ENCODE results near the gene KRTAP22-1. TPM values are rescaled to one million over a fixed set of nuclear protein-coding genes. Genes with fewer than 3 reads are reported as not detected.

Gene KRTAP22-1
- total RNA-seq, 1 experiment from 2014 or later, result not detected

DNA sequence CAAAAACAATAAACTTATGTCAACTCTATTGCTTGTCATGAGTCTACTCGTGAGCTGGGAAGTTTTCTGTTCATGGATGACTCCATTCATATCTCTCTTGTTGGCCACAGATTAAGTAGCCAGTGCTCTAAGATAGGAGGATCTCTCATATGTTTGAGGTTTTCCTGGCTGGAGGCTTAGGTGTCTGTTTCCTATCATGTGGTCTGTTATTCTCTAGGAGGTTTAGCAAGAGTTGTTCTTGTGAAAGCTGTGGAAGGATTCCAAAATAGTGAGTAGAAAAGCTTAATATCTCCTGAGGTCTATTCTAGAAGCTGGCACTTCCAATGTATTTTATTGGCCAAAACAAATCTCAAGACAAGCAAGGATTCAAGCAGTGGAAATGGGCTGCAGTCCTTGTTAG is 28.3 kb downstream of the KRTAP22-1 start:
- ATAC-seq (no peak), DNase-seq (ENCODE audit: low read depth, low spot score) (no peak)
- Histone ChIP-seq H3K9me3 (ENCODE audit: control insufficient read depth, insufficient read depth, low read depth, low read length) (no peaks in the 10 kb centered on the region), H3K27ac (ENCODE audit: low read length) (no peak overlapping the region), H3K36me3 (ENCODE audit: control insufficient read depth, insufficient read depth, low read length) (no peaks in the 10 kb centered on the region), H3K4me1 (ENCODE audit: control insufficient read depth, insufficient read depth, low read length) (no peaks in the 10 kb centered on the region), H3K27me3 (ENCODE audit: control insufficient read depth, insufficient read depth, low read length) (no peaks in the 10 kb centered on the region), H3K4me3 (ENCODE audit: low read depth in 2 of 2, low read length in 2 of 2) (no peak overlapping the region)
- no TSS peak for BruUV-seq (replicated peaks)
- intact Hi-C loops (cut with micrococcal nuclease; ENCODE audit: unreplicated experiment) (no loop called here), in situ Hi-C loops (cut with HindIII; ENCODE audit: low pct_unique_long_range_greater_than_20kb, low sequenced_read_pairs) (no loop called here)
- TF ChIP-seq, protein P1, sequence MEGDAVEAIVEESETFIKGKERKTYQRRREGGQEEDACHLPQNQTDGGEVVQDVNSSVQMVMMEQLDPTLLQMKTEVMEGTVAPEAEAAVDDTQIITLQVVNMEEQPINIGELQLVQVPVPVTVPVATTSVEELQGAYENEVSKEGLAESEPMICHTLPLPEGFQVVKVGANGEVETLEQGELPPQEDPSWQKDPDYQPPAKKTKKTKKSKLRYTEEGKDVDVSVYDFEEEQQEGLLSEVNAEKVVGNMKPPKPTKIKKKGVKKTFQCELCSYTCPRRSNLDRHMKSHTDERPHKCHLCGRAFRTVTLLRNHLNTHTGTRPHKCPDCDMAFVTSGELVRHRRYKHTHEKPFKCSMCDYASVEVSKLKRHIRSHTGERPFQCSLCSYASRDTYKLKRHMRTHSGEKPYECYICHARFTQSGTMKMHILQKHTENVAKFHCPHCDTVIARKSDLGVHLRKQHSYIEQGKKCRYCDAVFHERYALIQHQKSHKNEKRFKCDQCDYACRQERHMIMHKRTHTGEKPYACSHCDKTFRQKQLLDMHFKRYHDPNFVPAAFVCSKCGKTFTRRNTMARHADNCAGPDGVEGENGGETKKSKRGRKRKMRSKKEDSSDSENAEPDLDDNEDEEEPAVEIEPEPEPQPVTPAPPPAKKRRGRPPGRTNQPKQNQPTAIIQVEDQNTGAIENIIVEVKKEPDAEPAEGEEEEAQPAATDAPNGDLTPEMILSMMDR (IDR thresholded peaks at IDR 0.05), result no peak
- no peak for TF ChIP-seq TCF7L2 (IDR thresholded peaks at IDR 0.05; ENCODE audit: low read depth, low read length)
- TF ChIP-seq POLR2AphosphoS5 (IDR thresholded peaks at IDR 0.05; ENCODE audit: low read depth, low read length), result no peak
- TF ChIP-seq, protein P2, sequence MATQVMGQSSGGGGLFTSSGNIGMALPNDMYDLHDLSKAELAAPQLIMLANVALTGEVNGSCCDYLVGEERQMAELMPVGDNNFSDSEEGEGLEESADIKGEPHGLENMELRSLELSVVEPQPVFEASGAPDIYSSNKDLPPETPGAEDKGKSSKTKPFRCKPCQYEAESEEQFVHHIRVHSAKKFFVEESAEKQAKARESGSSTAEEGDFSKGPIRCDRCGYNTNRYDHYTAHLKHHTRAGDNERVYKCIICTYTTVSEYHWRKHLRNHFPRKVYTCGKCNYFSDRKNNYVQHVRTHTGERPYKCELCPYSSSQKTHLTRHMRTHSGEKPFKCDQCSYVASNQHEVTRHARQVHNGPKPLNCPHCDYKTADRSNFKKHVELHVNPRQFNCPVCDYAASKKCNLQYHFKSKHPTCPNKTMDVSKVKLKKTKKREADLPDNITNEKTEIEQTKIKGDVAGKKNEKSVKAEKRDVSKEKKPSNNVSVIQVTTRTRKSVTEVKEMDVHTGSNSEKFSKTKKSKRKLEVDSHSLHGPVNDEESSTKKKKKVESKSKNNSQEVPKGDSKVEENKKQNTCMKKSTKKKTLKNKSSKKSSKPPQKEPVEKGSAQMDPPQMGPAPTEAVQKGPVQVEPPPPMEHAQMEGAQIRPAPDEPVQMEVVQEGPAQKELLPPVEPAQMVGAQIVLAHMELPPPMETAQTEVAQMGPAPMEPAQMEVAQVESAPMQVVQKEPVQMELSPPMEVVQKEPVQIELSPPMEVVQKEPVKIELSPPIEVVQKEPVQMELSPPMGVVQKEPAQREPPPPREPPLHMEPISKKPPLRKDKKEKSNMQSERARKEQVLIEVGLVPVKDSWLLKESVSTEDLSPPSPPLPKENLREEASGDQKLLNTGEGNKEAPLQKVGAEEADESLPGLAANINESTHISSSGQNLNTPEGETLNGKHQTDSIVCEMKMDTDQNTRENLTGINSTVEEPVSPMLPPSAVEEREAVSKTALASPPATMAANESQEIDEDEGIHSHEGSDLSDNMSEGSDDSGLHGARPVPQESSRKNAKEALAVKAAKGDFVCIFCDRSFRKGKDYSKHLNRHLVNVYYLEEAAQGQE (IDR thresholded peaks at IDR 0.05; ENCODE audit: insufficient read depth in 1 of 2, low read depth in 2 of 2, low read length in 1 of 2), result no peak
- TF ChIP-seq SIN3A (IDR thresholded peaks at IDR 0.05; ENCODE audit: borderline replicate concordance, insufficient read depth, low read depth, low read length), result no peak
- POLR2A ChIA-PET, result no interaction called here
- CTCF ChIA-PET, result no interaction called here

DNA sequence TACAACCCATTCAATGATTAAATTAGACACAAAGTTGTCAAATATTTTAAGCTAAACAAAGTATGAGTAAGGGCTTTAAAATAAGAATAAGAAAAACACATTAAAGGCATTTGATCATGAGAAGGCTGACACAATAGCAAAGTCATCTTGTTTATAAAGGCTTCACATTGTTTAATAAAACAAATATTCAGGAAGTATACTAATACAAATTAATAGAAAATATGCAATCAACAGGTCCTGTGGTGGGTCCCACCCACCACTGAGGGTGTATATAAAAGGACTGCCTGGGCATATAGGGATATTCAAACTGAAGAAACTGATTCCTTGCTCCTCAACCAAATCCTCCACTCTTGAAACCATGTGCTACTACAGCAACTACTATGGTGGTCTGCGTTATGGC is 34.0 kb downstream of the KRTAP22-1 start, which contains the start of gene KRTAP20-2:
Gene KRTAP20-2, plus strand, starts transcription at position 301 of the 400 bp plus-strand sequence. Its CDS starts 58 bp downstream, at position 359.
- no peak for ATAC-seq

More for the DNA sequence above, 34.0 kb downstream of the KRTAP22-1 start, which contains the start of gene KRTAP20-2:
- Histone ChIP-seq H3K4me1 (ENCODE audit: control insufficient read depth, insufficient read depth, low read length) (no peaks in the 10 kb centered on the region), H3K27ac (ENCODE audit: low read length) (no peak within 1 kb of the TSS), H3K9me3 (ENCODE audit: control insufficient read depth, insufficient read depth, low read depth, low read length) (no peaks in the 10 kb centered on the region), H3K27me3 (ENCODE audit: control insufficient read depth, insufficient read depth, low read length) (no peaks in the 10 kb centered on the region), H3K36me3 (ENCODE audit: control insufficient read depth, insufficient read depth, low read length) (no peaks in the 10 kb centered on the region), H3K4me3 (ENCODE audit: low read depth in 2 of 2, low read length in 2 of 2) (no peak within 1 kb of the TSS)
- POLR2A ChIA-PET, result no interaction called here
- in situ Hi-C loops (cut with HindIII; ENCODE audit: low pct_unique_long_range_greater_than_20kb, low sequenced_read_pairs), result no loop called here
- no peak for DNase-seq (ENCODE audit: low read depth, low spot score)
- intact Hi-C loops (cut with micrococcal nuclease; ENCODE audit: unreplicated experiment), result no loop called here
- TF ChIP-seq, protein P2 (IDR thresholded peaks at IDR 0.05; ENCODE audit: insufficient read depth in 1 of 2, low read depth in 2 of 2, low read length in 1 of 2), result no peak
- TF ChIP-seq TCF7L2 (IDR thresholded peaks at IDR 0.05; ENCODE audit: low read depth, low read length) (no peak), SIN3A (IDR thresholded peaks at IDR 0.05; ENCODE audit: borderline replicate concordance, insufficient read depth, low read depth, low read length) (no peak), POLR2AphosphoS5 (IDR thresholded peaks at IDR 0.05; ENCODE audit: low read depth, low read length) (no peak)
- TF ChIP-seq, protein P1 (IDR thresholded peaks at IDR 0.05), result no peak
- CTCF ChIA-PET, result no interaction called here
- BruUV-seq (replicated peaks), result no TSS peak

All from Panc1 (cell line).